Endothelial cell (in vitro differentiated cells): ENCODE measurements around the gene SNAPC2. TPM values are rescaled to one million over a fixed set of nuclear protein-coding genes. Genes with fewer than 3 reads are reported as not detected.

ENCODE experiments used
- DNase-seq: peaks from one replicate; pipeline ENCODE4 v3.0.0; 2021; ENCODE audit warnings: low spot score
- H3K27ac Mint-ChIP-seq: one replicate; pipeline ENCODE4 v1.8.0; 2021; ENCODE audit warnings: mixed read lengths, inconsistent platforms; ENCODE audit not compliant: unreplicated experiment
- H3K27me3 Mint-ChIP-seq: one replicate; pipeline ENCODE4 v1.8.0; 2021; ENCODE audit warnings: mild to moderate bottlenecking, moderate library complexity, mixed read lengths, inconsistent platforms; ENCODE audit not compliant: unreplicated experiment
- H3K36me3 Mint-ChIP-seq: one replicate; pipeline ENCODE4 v1.8.0; 2021; ENCODE audit warnings: mild to moderate bottlenecking, low read depth, mixed read lengths, inconsistent platforms; ENCODE audit not compliant: unreplicated experiment
- H3K4me1 Mint-ChIP-seq: one replicate; pipeline ENCODE4 v1.8.0; 2021; ENCODE audit warnings: mild to moderate bottlenecking, mixed read lengths, inconsistent platforms; ENCODE audit not compliant: unreplicated experiment
- H3K4me3 Mint-ChIP-seq: one replicate; pipeline ENCODE4 v1.8.0; 2021; ENCODE audit warnings: mild to moderate bottlenecking, mixed read lengths, inconsistent platforms; ENCODE audit not compliant: unreplicated experiment
- H3K9me3 Mint-ChIP-seq: one replicate; pipeline ENCODE4 v1.8.0; 2021; ENCODE audit warnings: mixed read lengths, inconsistent platforms; ENCODE audit not compliant: unreplicated experiment
- CTCF ChIP-seq: fragments of 200-600 bp; sonication (generic); IDR thresholded peaks from one replicate; pipeline ENCODE4 v1.5.0; 2021; ENCODE audit warnings: antibody characterized with exemption; ENCODE audit not compliant: unreplicated experiment
- total RNA-seq: library from RNA; stranded (reverse); fragmentation: NEBNext Ultra II Directional; extraction: Animal tissue kit (Norgen Biotek cat#: 25700); gene quantifications from one replicate; pipeline ENCODE4 v1.2.1, GENCODE V29; 2021; ENCODE audit not compliant: unreplicated experiment

The SNAPC2 gene
- total RNA-seq, 1 donor from 2014 or later, result 13.5 TPM

GRCh38 chr19:7942981-7943443 is 22.9 kb downstream of the SNAPC2 start:
- Mint-ChIP-seq H3K4me3 (peak overlapping the region; percentile 93), H3K9me3 (no peaks in the 10 kb centered on the region), H3K36me3 (peaks cover 14% of the 10 kb centered on the region), H3K4me1 (no peaks in the 10 kb centered on the region), H3K27me3 (peaks cover 16% of the 10 kb centered on the region), H3K27ac (peak overlapping the region; percentile 86)
- TF ChIP-seq CTCF, result no peak
- DNase-seq, result no peak

- Mint-ChIP-seq H3K27ac (peak within 1 kb of the TSS; percentile 86), H3K36me3 (peaks cover 13% of the 10 kb centered on the region), H3K27me3 (peaks cover 16% of the 10 kb centered on the region)
Measured at GRCh38 chr19:7943444-7944176, 23.5 kb downstream of the SNAPC2 start, which contains the start of gene TIMM44. Gene TIMM44, minus strand, starts transcription at chr19:7943666. Its CDS starts 15 bp downstream, at chr19:7943651.

GRCh38 chr19:7944177-7944761 is 24.1 kb downstream of the SNAPC2 start:
- H3K27me3 Mint-ChIP-seq, result peaks cover 16% of the 10 kb centered on the region
- H3K27ac Mint-ChIP-seq, result peak overlapping the region; percentile 86
- H3K4me3 Mint-ChIP-seq, result peak overlapping the region; percentile 93
- TF ChIP-seq CTCF, result peak; percentile 96
- H3K36me3 Mint-ChIP-seq, result peaks cover 8% of the 10 kb centered on the region
- peak; percentile 84 for DNase-seq
- H3K4me1 Mint-ChIP-seq, result no peaks in the 10 kb centered on the region
- H3K9me3 Mint-ChIP-seq, result no peaks in the 10 kb centered on the region

More at GRCh38 chr19:7943444-7944176, 23.5 kb downstream of the SNAPC2 start, which contains the start of gene TIMM44:
- Mint-ChIP-seq H3K4me3 (peak within 1 kb of the TSS; percentile 93), H3K4me1 (no peaks in the 10 kb centered on the region), H3K9me3 (no peaks in the 10 kb centered on the region)
- TF ChIP-seq CTCF, result no peak
- DNase-seq, result peak; percentile 96

- no peak overlapping the region for H3K27ac Mint-ChIP-seq
- no peaks in the 10 kb centered on the region for H3K36me3 Mint-ChIP-seq
- no peaks in the 10 kb centered on the region for H3K4me1 Mint-ChIP-seq
- DNase-seq, result no peak
- H3K9me3 Mint-ChIP-seq, result no peaks in the 10 kb centered on the region
- H3K4me3 Mint-ChIP-seq, result no peak overlapping the region
- TF ChIP-seq CTCF, result no peak
- peaks cover 8% of the 10 kb centered on the region for H3K27me3 Mint-ChIP-seq
Measured at GRCh38 chr19:7947939-7948338, 27.8 kb downstream of the SNAPC2 start.

GRCh38 chr19:7953060-7953459 is 32.9 kb downstream of the SNAPC2 start:
- Mint-ChIP-seq H3K27ac (no peak overlapping the region), H3K4me1 (peaks cover 3% of the 10 kb centered on the region), H3K4me3 (no peak overlapping the region), H3K36me3 (no peaks in the 10 kb centered on the region), H3K9me3 (no peaks in the 10 kb centered on the region), H3K27me3 (peaks cover 15% of the 10 kb centered on the region)
- no peak for DNase-seq
- TF ChIP-seq CTCF, result no peak
